GM12891 (cell line): Measurements from ENCODE around the gene HOXD8.

ENCODE experiments used
- PAX5 ChIP-seq: IDR thresholded peaks from 2 replicates; pipeline ENCODE4 v1.6.1; 2011; ENCODE audit warnings: low read length, moderate library complexity, mild to moderate bottlenecking; ENCODE audit not compliant: insufficient read depth, severe bottlenecking
- POLR2A ChIP-seq: IDR thresholded peaks from 2 replicates; pipeline ENCODE4 v1.6.1; 2011; ENCODE audit warnings: low read depth, low read length, control low read depth
- POLR2AphosphoS5 ChIP-seq: IDR thresholded peaks from 2 replicates; pipeline ENCODE4 v1.6.1; 2011; ENCODE audit warnings: low read depth, low read length, control low read depth
- POU2F2 ChIP-seq: IDR thresholded peaks from 2 replicates; pipeline ENCODE4 v1.6.1; 2011; ENCODE audit warnings: low read depth, mild to moderate bottlenecking, control low read depth, low read length, moderate library complexity
- SPI1 ChIP-seq: IDR thresholded peaks from 2 replicates; pipeline ENCODE4 v1.6.1; 2011; ENCODE audit warnings: low read depth, low read length, control low read depth
- TAF1 ChIP-seq: IDR thresholded peaks from 2 replicates; pipeline ENCODE4 v1.6.1; 2011; ENCODE audit warnings: low read depth, low read length, control low read depth

- no peak for TF ChIP-seq POLR2AphosphoS5
- TF ChIP-seq POLR2A = no peak
- no peak for TF ChIP-seq TAF1
- no peak for TF ChIP-seq PAX5
- no peak for TF ChIP-seq POU2F2
- TF ChIP-seq SPI1 = no peak
These were observed 37.9 kb upstream of the HOXD8 start for GRCh38 chr2:176091329-176092258.
